GM21447 (cell line): ENCODE data around the gene MYL10.

Source experiments
- ATAC-seq: cut with Tn5 transposase; IDR thresholded peaks from one replicate; pipeline ENCODE4 v1.9.1; 2021; ENCODE audit not compliant: unreplicated experiment

MYL10 gene

GRCh38 chr7:101629171-101629570 lies at the start of gene MYL10:
Gene MYL10, minus strand, starts transcription at chr7:101629296. Its CDS starts 178 bp downstream, at chr7:101629118.
- no peak for ATAC-seq

DNA sequence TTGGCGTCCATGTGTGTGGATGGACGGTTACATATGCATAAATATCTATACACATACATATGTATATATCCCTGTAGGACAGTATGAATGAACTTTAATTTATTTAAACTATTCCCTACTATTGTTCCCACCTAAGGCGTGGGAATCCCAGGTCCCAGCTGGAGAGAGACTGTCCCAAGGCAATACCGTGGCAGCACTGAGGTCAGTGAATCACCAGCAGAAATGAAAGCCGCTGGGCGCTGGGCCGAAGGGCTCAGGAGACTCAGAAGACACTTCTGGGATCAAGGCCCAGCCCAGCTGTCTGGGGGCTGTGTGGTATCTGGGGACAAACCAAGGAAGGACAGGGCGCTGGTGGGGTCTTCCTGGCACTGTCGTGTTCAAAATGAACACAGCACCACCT lies 49.6 kb upstream of the MYL10 start:
- no peak for ATAC-seq

GRCh38 chr7:101677797-101678479 lies 48.8 kb upstream of the MYL10 start:
- ATAC-seq, result no peak

DNA sequence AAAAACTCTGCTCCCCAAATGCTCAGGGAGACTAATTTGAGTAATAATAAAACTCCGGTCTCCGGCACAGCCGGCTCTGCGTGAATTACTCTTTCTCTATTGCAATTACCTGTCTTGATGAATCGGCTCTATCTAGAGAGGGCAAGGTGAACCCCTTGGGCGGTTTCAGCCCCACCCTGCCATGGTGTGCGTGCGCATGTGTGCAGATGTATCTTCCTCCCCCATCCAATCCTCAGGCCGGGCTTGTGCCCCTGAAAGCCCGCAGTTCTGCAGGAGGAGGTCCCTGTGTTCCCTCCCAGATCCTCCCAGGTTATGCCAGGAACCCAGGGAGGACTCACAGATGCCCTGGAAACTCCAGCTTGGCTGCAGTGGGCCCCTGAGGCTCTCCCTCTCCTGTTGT lies 48.3 kb upstream of the MYL10 start:
- ATAC-seq, result no peak

DNA sequence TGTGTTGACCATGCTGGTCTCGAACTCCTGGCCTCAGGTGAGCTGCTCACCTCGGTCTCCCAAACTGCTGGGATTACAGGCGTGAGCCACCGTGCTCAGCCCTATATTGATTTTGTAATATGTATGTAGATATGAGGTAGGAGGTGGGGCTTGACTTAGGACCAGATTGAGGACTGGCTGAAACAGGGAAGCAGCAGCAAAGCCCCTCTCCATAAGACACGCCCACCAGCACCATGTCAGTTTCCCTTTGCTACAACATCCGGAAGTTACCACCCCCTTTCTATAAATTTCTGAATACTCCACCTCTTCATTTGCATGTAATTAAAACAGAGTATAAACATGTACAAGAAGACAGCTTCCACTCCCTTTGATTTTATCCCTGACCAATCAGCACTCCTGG lies 47.9 kb upstream of the MYL10 start:
- no peak for ATAC-seq

DNA sequence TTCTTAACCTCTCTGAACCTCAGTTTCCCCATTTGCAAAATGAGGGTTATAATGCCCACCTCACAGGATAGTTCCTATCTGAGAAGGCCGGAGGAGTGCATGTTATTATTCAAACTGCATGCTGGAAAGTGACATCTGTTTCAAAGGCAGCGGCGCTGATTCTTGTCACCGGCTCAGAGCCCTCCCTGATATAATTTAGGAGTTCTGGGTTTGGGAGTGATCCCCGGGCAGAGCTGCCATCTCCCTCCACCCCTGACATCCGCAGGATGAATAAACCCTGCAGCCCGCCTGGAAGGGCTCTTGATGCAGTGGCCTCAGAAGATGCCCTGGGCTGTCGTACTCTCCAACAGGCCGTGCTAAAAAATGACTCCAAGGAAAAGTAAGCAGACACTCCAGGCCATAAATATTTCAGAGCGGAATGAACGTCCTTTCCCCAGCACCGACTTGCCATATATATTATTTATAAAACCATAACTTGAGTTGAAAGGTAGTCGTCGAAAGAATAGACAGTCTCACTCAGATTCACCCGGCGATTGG lies 47.0 kb upstream of the MYL10 start:
- ATAC-seq, result no peak

GRCh38 chr7:101674439-101674838 lies 45.3 kb upstream of the MYL10 start:
- no peak for ATAC-seq

GRCh38 chr7:101673951-101674350 lies 44.9 kb upstream of the MYL10 start:
- ATAC-seq, result no peak

DNA sequence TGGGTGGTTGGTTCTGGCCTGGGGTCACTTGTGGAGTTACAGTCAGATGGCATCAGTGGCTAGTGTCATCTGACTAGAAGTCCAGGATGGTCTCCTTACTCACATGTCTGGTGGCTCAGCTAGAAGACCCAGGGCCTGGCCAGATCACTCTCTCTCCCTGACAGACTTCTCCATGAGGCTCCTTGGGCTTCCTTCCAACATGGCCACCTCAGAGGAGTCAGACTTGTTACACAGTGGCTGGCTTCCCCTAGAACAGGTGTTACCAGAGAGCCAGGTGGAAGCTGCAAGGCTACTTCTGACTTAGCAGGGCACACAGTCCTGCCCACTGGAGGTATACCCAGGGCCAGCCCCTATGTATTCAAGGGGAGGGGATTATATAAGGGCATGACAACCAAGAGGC lies 44.2 kb upstream of the MYL10 start:
- ATAC-seq, result no peak

GRCh38 chr7:101671371-101672356 lies 42.6 kb upstream of the MYL10 start:
- no peak for ATAC-seq

GRCh38 chr7:101669307-101669706 lies 40.2 kb upstream of the MYL10 start:
- ATAC-seq, result no peak

DNA sequence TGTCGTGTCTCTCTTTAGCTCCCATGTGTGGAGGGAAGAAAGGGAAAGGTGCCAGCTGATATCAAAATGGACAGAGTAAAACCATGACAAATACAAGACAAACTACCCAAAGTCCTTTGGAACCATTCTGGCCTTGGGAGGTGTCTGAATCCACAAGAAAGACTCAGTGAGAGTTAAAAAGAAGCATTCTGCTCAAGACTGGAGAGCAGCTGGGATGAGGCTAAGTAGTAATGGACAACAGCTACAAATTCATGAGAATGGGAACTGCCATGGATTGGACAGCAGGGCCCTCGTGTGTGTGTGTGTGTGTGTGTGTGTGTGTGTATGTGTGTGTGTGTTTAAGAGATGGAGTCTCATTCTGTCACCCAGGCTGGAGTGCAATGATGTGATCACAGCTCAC lies 39.6 kb upstream of the MYL10 start:
- no peak for ATAC-seq

GRCh38 chr7:101667920-101668319 lies 38.8 kb upstream of the MYL10 start:
- ATAC-seq, result no peak

DNA sequence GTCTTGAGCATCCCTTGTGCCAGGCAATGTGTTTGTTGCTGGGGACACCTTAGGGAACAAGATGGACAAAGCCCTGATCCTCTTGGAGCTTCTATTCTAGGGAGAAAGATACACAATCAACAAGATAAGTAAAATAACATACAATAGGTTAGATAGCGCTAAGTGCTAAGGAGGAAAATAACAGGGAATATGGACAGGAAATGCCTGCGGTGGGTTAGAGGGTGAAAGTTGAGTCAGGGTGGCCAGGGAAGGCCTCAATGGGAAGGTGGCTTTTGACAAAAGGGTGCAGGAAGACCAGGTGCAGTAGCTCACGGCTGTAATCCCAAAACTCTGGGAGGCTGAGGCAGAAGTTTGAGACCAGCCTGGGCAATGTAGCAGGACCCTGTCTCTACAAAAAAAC lies 38.3 kb upstream of the MYL10 start:
- no peak for ATAC-seq

DNA sequence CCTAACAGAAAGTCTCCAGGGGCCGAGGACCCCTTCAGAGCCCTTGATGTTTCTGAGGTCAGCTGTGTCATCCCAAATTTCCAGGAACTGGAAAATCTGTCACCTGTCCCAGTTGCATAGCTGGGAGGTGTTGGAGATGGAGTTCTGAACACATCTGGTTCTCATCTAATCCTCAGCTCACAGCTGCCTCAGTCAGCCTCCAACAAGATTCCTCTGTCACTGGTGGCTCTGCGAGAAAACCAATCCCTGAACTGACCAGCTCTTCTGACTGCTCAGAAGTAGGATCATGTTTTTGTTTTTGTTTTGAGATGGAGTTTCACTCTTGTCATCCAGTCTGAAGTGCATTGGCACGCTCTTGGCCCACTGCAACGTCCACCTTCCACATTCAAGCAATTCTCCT lies 37.6 kb upstream of the MYL10 start:
- no peak for ATAC-seq

DNA sequence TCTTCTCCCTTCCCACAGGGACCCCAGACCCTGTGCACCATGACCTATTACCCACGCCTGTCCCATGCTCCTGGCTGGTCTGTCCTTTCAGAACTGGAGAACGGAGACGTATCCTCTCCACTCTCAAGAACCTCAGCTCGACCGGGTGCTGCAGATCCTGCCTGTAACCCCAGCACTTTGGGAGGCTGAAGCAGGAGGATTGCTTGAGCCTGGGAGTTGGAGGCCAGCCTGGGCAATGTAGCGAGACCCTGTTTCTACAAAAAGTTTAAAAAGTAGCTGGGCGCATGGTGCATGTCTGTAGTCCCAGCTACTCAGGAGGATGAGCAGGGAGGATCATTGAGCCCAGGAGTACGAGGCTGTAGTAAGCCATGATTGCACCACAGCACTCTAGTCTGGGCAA lies 37.2 kb upstream of the MYL10 start:
- ATAC-seq, result no peak

GRCh38 chr7:101664893-101665471 lies 35.9 kb upstream of the MYL10 start:
- ATAC-seq, result no peak

DNA sequence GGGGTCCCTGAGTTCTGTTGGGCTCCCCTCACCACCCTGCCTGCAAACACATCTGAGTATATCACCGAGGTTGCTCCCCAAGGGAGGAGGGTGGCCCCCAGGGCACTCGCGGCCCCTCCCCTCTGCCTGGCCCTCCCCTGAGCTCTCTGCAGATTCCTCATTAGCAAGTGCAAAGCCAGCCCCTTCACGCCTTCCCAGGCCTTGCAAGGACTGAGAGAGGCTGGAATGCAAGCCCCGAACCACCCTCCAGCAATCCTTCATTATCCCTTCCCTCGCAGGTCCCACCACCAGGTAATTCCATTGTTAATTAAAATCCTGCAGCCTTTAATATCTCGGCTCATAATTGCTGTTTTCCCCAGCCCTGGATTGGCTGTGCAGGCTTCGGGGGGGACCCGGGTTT lies 35.3 kb upstream of the MYL10 start:
- ATAC-seq, result no peak

- no peak for ATAC-seq
Measured at GRCh38 chr7:101663747-101664146, 34.7 kb upstream of the MYL10 start.

DNA sequence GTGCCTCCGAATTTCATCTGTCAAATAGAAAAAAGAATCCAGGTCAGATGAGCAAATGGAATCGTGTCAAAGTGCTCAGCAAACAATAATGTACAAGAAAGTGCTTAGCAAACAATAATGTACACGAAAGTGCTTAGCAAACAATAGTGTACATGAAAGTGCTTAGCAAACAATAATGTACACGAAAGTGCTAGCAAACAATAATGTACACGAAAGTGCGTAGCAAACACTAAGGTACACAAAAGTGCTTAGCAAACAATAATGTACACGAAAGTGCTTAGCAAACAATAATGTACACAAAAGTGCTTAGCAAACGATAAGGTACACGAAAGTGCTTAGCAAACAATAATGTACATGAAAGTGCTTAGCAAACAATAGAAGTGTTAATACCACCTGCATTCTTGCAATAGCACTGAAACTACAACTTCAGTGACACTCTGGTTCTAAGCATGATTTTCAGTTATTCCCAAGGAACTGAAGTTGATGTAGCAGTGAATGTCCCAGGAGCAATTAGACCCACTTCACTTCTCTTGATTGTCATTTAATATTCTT lies 33.4 kb upstream of the MYL10 start:
- no peak for ATAC-seq

DNA sequence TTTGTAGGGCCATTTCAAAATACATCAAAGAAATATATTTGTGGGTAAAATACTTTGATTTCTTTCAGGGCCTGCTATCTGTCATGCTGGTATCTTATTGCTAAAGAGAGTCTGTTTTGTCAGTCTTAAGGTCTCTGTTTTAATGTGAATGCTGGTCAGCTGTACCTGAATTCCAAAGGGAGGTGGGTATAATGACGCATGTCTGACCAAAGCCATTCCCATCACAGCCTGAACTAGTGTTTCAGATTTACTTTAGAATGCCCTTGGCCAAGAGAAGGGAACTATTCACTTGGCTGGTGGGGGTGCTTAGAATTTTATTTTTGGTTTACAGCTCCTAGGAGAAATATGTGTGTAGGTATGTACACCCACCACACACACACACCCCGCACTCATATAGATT lies 30.6 kb upstream of the MYL10 start:
- no peak for ATAC-seq
